Colonic mucosa (tissue), 4 donors: ENCODE measurements around the gene PTN. TPM values are rescaled to one million over a fixed set of nuclear protein-coding genes. Genes with fewer than 3 reads are reported as not detected.

ENCODE experiments used
- DNase-seq: peaks from one replicate; pipeline ENCODE4 v3.0.0-alpha.2; 2020
- H3K27ac ChIP-seq: fragments of 200-600 bp; one replicate; pipeline ENCODE4 v1.8.0; 2021
- H3K27me3 ChIP-seq: fragments of 200-600 bp; one replicate; pipeline ENCODE4 v1.8.0; 2021
- H3K36me3 ChIP-seq: fragments of 200-600 bp; one replicate; pipeline ENCODE4 v1.8.0; 2021
- H3K4me1 ChIP-seq: fragments of 200-600 bp; one replicate; pipeline ENCODE4 v1.8.0; 2021; ENCODE audit warnings: mild to moderate bottlenecking
- H3K4me3 ChIP-seq: fragments of 200-600 bp; one replicate; pipeline ENCODE4 v1.8.0; 2021
- H3K9ac ChIP-seq, 2 donors: one replicate each; pipeline ENCODE4 v1.7.0; 2013; ENCODE audit warnings: control low read depth in 2 of 2, low read depth in 2 of 2, low read length in 2 of 2
- H3K9me3 ChIP-seq: fragments of 200-600 bp; one replicate; pipeline ENCODE4 v1.8.0; 2021
- CTCF ChIP-seq: fragments of 200-600 bp; IDR thresholded peaks from one replicate; pipeline ENCODE4 v1.8.0; 2022; ENCODE audit warnings: antibody characterized with exemption, mild to moderate bottlenecking
- intact Hi-C: fragments of 100-400 bp; cut with DNase I; formaldehyde crosslinking; loops from one replicate; pipeline ENCODE4 v1.14.1; 2022
- total RNA-seq, 2 donors: library from RNA; stranded (reverse); fragmentation: NEBNext Ultra II Directional in 1 of 2; extraction: Animal tissue kit (Norgen Biotek cat#: 25700) in 1 of 2; gene quantifications; one replicate each; pipeline ENCODE4 v1.2.1, GENCODE V29; 2021
- donor health status: healthy.
- donor health status: DM: no; HTN: no; CAD: no.
- donor health status: DM: no; HTN: no; CAD: no.

Gene PTN
- total RNA-seq, 2 donors from 2014 or later, result 1.8 to 4.0 TPM

GRCh38 chr7:137373507-137373906, 30.0 kb upstream of the PTN start:
- DNase-seq, result no peak
- no peaks in the 10 kb centered on the region for H3K36me3 ChIP-seq
- no peaks in the 10 kb centered on the region for H3K4me1 ChIP-seq
- H3K4me3 ChIP-seq, result no peak overlapping the region
- H3K9ac ChIP-seq, result no peak overlapping the region
- no peak for TF ChIP-seq CTCF
- H3K27ac ChIP-seq, result no peak overlapping the region
- no peaks in the 10 kb centered on the region for H3K27me3 ChIP-seq
- intact Hi-C loops, result no loop called here
- no peaks in the 10 kb centered on the region for H3K9me3 ChIP-seq

GRCh38 chr7:137371616-137372015, 28.1 kb upstream of the PTN start:
- no peak overlapping the region for H3K27ac ChIP-seq
- TF ChIP-seq CTCF, result no peak
- H3K9ac ChIP-seq, result no peak overlapping the region
- no peak overlapping the region for H3K4me3 ChIP-seq
- no peak for DNase-seq
- H3K4me1 ChIP-seq, result no peaks in the 10 kb centered on the region
- no peaks in the 10 kb centered on the region for H3K27me3 ChIP-seq
- intact Hi-C loops, result no loop called here
- no peaks in the 10 kb centered on the region for H3K36me3 ChIP-seq
- no peaks in the 10 kb centered on the region for H3K9me3 ChIP-seq

- intact Hi-C loops, result no loop called here
- TF ChIP-seq CTCF, result no peak
- Histone ChIP-seq H3K4me1 (no peaks in the 10 kb centered on the region), H3K9ac (no peak overlapping the region), H3K9me3 (no peaks in the 10 kb centered on the region), H3K27ac (no peak overlapping the region), H3K36me3 (no peaks in the 10 kb centered on the region), H3K27me3 (no peaks in the 10 kb centered on the region), H3K4me3 (no peak overlapping the region)
- DNase-seq, result no peak
Measured at GRCh38 chr7:137366995-137367394, 23.5 kb upstream of the PTN start.

- TF ChIP-seq CTCF, result no peak
- H3K9me3 ChIP-seq, result no peaks in the 10 kb centered on the region
- H3K36me3 ChIP-seq, result no peaks in the 10 kb centered on the region
- no peak overlapping the region for H3K4me3 ChIP-seq
- H3K9ac ChIP-seq, result no peak overlapping the region
- no peak for DNase-seq
- no peak overlapping the region for H3K27ac ChIP-seq
- no peaks in the 10 kb centered on the region for H3K4me1 ChIP-seq
- intact Hi-C loops, result no loop called here
- H3K27me3 ChIP-seq, result no peaks in the 10 kb centered on the region
Measured at GRCh38 chr7:137363683-137364082, 20.1 kb upstream of the PTN start.

- no peak for TF ChIP-seq CTCF
- no peak overlapping the region for H3K9ac ChIP-seq
- H3K4me1 ChIP-seq, result no peaks in the 10 kb centered on the region
- no peaks in the 10 kb centered on the region for H3K36me3 ChIP-seq
- H3K4me3 ChIP-seq, result no peak overlapping the region
- H3K27ac ChIP-seq, result no peak overlapping the region
- no peaks in the 10 kb centered on the region for H3K9me3 ChIP-seq
- no peaks in the 10 kb centered on the region for H3K27me3 ChIP-seq
- no peak for DNase-seq
- intact Hi-C loops, result no loop called here
Measured at GRCh38 chr7:137360087-137360679, 16.6 kb upstream of the PTN start.

- no peaks in the 10 kb centered on the region for H3K4me1 ChIP-seq
- no peak overlapping the region for H3K9ac ChIP-seq
- TF ChIP-seq CTCF, result no peak
- H3K36me3 ChIP-seq, result no peaks in the 10 kb centered on the region
- H3K9me3 ChIP-seq, result no peaks in the 10 kb centered on the region
- H3K4me3 ChIP-seq, result no peak overlapping the region
- DNase-seq, result no peak
- H3K27ac ChIP-seq, result no peak overlapping the region
- H3K27me3 ChIP-seq, result no peaks in the 10 kb centered on the region
- intact Hi-C loops, result no loop called here
Measured at GRCh38 chr7:137354961-137355360, 11.4 kb upstream of the PTN start.
